ENCODE data around the gene PTOV1.

Gene PTOV1

DNA sequence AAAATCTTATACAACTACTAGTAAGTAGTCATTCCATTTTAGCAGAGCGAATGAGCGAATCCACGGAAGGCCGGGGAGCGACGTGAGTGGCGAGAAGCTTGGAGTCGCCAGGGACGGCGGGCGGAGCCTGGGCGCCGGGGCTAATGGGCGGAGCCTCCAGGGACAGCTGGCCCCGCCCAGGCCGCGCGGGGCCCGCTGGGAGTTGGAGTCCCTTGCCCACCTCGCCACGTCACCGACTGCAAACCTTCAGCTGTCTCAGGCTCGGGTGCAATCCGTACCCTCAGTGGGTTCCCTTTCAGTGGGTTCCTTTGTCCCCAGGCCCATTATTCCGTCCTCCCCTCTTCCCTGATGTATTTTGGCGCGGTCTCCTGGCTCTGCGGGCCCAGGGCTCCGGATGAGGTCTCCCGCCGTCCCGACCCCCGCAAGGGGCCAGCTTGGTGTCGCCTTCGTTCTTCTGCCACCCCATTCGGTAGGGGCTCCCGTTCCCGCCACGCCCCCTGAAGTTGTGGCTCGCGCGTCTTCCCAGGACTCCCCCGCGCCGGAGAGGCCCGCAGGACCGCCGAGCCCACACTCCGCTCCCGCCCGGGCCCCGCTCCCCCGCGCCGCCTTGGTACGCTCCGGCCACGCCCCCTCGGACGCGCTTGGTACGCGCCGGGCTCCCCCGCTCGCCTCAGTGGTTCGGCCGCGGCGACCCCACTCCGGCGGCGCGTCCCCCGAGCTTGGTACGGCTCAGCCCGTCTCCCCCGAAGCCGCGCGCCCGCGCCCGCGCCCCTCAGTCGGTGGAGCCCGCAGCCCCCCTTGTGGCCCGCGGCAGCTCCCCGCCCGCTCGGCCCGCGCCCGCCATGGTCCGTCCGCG is at the start of gene PTOV1:
Gene PTOV1, plus strand, starts transcription at position 673 of the 856 bp plus-strand sequence.
- peak; percentile 74 for DNase-seq

DNA sequence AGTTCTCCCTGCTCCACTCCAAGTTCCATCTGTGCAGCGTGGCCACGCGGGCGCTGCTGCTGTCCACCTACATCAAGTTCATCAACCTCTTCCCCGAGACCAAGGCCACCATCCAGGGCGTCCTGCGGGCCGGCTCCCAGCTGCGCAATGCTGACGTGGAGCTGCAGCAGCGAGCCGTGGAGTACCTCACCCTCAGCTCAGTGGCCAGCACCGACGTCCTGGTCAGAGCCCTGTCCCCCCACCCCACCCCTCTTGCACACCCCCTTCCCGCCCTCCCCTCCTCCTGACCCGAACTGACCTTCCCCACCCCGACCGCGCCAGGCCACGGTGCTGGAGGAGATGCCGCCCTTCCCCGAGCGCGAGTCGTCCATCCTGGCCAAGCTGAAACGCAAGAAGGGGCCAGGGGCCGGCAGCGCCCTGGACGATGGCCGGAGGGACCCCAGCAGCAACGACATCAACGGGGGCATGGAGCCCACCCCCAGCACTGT is 49.5 kb upstream of the PTOV1 start:
- no peak for DNase-seq

DNA sequence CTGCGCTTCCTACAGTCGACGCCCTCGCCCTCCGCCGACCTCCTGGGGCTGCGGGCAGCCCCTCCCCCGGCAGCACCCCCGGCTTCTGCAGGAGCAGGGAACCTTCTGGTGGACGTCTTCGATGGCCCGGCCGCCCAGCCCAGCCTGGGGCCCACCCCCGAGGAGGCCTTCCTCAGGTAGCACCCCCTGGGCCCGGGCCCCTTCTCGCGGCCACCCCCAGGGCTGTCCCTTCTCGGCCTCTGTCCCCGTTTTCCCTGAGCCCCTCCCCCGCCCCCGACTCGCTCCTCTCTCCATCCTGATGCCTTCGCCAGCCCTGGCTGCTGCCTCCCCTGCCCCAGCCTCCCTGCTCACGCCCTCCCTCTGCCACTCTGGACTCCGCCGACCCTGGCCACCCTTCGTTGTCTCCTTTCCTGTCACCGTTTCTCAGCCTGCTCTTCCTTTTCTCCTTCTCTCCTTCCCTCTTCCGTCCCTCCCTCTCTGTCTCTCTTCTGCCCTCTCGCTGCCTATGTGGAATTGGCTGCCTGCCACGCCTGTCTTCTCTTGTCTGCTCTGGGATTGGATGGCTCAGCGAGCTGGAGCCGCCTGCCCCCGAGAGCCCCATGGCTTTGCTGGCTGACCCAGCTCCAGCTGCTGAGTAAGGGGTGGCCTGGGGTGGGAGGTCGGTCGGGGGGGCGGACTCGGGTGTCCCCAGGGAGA is 48.8 kb upstream of the PTOV1 start:
- no peak for DNase-seq

DNA sequence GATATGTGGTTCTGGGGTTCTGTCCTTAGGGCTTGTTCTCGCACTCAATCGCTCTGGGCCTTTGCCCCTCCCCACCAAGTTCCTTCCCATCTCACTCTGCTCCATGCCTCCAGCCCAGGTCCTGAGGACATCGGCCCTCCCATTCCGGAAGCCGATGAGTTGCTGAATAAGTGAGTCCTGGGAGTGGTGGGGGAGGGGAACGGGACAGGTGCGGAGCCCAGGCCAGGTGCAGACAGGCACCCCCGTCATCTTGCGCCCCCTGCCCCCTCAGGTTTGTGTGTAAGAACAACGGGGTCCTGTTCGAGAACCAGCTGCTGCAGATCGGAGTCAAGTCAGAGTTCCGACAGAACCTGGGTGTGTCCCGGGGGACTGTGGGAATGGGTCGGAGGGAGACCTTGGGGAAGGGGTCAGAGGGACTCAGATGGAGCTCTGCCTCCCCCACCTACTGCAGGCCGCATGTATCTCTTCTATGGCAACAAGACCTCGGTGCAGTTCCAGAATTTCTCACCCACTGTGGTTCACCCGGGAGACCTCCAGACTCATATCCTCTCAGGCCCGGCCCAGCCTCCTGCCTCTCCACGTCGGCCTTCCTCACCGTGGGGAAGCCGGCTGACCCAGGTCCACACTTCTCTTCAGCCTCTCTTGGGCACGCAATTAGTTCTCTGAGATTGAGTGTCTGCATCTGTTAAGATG is 48.0 kb upstream of the PTOV1 start:
- DNase-seq: no peak

DNA sequence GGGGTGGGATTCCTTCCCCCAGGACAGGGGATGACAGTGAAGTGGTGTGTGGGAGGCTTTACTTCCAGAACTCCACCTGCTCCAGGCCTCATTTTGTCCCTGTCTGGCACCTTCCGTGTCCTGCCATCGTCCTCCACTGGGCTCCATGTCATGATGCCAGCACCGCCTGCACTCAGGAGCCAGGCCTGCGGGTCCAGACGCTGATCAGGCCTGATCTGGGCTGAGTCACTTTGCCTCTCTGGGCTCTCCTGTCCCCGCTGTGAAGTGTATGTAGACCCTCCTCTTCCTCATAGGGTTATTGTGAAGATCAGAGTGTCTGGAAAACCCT is 47.5 kb upstream of the PTOV1 start:
- DNase-seq: no peak

DNA sequence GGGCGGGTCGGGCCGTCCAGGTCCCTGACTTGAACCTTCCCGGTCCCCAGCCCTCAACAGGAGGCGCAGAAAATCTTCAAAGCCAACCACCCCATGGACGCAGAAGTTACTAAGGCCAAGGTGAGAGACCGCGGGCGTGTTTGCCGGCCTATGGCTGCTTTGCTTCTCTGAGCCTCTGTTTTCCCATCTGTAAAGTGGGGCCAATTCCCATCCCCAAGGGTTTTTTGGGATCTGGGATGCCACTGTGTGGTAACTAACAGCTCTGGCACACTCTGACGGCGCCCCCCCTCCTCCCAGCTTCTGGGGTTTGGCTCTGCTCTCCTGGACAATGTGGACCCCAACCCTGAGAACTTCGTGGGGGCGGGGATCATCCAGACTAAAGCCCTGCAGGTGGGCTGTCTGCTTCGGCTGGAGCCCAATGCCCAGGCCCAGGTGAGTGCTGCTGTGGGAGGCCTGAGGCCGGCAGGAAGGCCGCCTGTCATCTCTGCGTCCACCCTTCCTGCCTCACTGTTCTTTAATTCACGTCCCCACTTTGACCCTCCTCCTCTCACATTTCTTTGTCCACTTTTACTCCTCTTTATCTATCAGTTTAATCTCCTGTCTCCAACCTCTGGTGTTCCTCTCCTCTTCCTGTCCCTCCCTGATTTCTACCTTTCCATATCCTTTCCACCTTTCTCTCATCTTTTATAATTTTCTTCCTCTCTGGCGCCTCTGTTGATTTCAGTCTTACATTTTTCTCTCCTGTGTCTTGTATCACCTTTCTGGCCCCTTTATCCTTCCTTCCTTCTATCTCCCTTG is 44.9 kb upstream of the PTOV1 start:
- DNase-seq: no peak

DNA sequence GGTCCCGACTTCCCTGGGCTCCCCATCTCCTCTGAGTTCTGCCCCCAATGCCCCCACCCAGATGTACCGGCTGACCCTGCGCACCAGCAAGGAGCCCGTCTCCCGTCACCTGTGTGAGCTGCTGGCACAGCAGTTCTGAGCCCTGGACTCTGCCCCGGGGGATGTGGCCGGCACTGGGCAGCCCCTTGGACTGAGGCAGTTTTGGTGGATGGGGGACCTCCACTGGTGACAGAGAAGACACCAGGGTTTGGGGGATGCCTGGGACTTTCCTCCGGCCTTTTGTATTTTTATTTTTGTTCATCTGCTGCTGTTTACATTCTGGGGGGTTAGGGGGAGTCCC is 44.4 kb upstream of the PTOV1 start:
- DNase-seq: no peak

DNA sequence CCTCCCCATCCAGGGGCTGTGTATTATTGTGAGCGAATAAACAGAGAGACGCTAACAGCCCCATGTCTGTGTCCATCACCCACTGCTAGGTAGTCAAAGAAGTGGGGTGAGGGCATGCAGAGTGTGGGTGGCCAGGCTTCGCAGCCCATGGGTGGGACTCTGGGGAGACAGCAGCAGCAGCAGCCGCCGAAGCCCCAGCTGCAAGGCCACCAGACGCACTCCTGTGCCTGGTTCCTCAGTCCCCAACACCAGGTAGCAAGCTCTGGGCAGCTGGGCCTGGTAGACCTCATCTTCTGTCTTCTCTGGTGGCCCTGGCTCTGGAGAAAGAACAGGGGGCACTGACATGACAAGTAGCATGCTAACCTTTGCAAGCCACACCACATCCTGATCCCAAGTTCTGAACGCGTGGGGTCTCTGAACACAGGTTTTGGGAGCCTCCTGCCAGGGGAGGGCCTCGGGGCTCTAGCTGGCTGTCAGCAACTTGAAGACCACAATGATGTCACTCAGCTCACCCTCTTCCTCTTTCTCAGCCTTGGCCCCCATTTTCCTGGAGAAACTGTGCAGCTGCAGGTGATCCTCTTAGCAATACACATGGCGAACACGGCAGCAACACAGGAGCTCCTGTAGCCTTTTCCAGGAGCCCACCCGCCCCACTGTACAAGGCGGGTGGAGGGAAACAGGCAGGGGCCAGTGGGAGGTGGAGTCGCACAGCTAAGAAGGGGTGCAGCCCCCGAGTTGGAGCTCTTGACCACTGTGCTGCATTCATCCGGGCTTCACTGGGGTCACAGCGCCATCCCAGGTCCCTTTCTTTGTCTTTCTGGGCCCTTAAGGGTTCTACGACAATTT is 43.7 kb upstream of the PTOV1 start:
- DNase-seq: peak; percentile 75

DNA sequence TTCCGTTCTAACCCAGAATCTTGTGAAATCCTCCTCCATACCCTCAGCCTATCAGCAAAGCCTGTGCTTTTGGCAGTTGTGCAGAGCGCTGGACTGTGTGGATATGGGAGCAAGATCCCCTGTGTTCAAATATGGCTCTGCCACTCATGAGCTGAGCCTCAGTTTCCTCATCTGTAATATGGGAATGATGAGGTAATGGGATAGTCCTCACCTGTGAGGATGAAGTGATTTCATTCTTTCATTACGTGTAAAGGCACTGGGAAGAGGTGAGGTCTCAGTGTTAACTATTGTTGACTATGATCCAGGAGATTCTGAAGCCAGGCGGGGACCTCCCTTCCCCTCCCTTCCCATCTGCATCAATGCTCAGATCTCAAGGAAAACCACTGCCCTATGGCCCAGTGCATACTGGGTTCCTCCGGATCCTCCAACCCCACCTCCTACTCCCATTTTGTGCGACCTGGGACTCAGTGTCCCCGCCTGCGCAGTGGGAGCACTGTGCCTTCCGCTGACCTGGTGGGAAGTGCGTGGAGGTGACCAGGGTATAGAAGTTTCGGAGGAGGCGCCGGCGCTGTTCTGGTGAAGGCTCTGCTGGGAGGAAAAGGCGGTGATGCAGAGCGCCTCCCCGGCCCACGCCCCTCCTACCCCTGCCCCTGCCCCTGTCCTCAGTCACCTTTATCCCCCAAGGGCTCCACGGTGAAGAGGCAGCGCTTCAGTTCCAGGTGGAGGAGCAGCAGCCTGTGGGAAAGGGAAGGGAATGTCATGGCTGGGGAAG is 42.9 kb upstream of the PTOV1 start:
- peak; percentile 51 for DNase-seq

DNA sequence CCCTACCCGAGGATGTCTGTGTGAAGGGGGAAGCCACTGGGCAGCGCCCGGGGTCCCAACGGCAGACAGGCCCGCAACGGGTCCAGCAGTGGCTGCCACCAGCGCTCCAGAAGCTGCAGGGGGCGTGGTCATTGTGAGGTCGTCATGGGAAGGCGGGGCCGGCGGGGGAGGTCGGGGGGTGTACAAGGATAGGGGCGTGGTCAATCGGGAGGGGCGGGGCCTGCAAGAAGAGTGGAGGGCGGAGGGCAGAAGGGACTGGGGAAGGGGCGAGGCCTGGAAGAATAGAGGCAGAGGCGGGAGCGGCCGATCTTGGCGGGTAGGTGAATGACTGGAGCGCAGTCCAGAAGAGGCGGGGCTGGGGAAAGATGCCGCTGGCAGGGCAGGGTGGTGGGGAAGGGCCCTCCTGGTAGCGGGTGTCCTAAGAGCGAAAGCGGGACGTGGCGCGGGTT is 42.2 kb upstream of the PTOV1 start:
- DNase-seq: no peak

DNA sequence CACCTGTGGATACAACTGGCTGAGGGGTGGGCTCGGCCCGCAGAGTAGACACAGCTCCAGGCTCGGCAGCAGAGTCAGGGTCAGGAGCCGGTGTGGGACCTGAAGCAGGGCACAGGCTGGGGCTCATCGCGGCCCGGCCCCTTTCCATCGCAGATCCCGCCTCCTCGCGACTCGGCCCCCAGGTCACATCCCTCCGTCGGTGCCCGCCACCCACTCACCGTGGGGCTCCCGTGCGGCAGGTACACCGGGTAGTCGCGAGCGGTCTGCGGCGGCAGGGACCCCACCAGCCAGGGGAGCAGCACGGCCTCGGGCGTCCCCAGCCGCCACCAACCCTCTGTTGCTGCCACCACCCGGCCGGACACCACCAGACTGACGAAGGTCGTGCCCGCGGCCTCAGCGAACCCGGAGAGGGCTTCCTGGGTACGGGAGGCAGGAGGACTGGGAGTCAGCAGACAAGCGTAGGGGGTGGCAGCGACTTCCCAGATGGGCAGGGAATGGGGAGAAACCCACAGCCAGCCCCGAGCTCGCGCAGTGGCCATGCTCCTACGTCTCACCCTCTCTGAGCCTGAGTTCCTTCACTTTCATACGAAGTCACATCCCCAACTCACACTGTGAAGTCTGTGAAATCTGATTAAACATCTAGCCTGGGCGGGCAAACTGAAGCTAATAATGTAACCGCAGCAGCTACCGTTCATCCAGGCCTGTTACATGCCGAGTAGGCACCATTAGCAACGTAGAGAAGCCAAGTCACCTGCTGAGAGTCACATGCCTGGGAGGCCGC is 41.6 kb upstream of the PTOV1 start:
- DNase-seq: no peak

DNA sequence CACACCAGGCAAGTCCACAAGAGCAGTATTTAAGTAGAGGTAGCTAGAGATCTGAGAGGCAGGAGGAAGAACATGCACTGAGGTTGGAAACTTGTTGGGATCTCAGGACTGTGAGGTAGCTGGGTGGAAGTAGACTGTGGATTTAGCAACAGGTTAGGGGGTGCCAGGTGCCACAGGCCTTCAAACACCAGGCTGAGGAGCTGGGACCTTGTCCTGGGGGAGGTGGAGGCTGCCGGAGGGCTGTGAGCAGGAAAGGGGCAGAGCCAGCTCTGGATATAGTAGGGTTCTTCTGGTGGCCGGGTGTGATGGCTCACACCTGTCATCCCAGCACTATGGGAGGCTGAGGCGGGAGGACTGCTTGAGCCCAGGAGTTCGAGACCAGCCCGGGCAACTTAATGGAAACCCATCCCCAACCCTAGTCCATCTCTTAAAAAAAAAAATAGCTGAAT is 41.0 kb upstream of the PTOV1 start:
- DNase-seq: no peak

DNA sequence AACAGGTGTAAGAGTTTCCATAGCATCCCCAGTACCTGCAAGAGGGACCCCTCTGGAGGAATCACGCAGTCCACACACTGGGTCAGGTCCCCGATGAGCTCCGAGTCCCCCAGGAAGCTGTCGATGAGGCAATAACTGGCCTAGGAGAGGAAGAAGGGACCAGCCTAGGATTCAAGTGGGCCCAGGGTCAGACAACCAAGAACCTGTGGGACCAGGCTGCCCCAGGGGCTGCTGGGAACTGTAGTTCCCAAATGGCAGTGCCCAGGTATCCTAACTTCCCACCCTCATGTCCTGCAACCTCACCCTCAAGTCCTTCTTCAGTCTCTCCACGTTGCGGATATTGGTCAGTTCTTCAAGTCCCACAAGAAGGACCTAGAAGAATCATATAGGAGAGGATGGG is 39.6 kb upstream of the PTOV1 start:
- DNase-seq: no peak

DNA sequence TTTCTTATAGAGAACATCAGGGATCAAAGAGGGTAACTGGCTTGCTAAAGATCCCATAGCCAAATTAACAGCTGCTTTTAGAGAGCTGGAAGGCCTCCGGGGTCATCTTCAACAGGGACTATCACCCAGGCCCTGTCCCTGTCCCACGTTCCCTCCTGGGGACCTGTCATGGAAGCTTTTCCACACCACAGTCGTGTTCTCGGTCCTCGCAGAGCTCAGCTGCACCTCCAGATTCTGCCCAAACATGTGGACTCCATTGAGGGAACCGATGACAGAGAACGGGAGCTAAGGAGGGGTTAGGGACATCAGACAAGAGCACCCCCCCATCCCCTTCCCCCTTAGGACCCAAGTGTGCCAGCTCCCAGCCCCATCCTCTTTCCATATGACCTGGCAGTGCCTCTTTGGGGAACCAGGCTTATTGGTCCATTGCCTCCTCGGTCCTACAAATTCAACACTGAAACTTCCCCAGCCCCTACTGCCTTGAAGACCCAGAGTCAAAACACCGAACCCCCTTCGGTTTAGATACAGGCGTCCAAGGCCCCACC is 38.4 kb upstream of the PTOV1 start:
- no peak for DNase-seq

DNA sequence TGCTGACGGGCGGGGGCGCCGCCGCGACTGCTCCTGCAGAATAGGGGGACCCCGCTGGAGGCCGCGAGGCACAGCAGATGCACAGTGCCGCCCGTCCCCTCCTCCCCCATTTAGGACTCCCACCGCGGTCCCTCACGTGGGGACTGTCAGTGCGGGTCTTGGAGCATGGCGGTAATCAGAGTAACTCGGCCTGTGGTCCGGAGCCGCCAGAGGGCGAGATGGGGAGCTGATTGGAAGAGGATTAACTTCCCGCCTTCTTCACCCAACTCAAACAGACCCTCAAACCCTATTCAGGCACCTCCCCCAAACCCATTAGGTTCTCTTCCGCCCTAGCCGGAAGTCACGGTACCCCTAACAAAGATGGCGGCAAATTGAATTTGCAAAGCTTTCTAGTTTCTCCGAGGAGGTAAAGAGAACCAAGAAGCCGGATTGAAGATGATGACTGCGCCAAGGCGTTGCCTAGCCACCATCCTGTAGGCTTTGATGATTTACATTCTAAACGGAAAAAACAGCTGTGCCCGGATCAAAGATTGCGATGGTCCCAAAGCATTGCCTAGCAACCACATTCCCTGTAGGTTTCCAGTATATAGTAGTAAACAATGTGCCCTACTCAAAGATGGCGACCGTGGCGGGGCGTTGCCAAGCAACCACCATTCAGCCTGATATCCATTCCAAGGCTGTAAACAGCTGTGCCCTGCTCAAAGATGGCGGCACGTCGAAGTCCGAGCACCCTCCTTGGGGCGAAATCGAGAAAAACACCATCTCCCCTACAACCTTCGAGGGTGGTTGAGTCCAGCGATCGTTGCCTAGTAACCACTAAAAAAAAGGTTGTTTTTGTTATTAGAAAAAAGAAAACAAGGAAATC is 37.7 kb upstream of the PTOV1 start, which contains the start of gene FUZ:
Gene FUZ, minus strand, starts transcription at position 296 of the 865 bp plus-strand sequence. Its CDS starts 186 bp downstream, at position 110.
- DNase-seq: peak; percentile 91

DNA sequence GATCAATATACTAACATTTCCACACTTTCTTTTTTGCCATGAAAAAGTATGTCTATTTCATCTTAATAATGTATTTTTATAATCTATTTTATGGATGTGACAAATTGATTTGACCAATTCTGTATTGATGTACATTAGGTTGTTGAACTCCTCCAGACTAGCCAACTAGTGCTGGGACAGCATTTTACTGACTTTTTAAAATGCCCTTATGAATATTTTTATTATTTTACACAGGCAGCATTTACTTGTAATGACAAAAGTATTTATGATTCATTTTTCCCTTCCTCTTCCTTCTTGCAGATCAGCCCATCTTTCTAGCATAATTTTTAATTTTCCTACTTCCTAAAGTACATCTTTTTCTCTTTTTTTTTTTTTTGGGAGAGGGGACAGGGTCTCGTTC is 36.9 kb upstream of the PTOV1 start:
- no peak for DNase-seq

DNA sequence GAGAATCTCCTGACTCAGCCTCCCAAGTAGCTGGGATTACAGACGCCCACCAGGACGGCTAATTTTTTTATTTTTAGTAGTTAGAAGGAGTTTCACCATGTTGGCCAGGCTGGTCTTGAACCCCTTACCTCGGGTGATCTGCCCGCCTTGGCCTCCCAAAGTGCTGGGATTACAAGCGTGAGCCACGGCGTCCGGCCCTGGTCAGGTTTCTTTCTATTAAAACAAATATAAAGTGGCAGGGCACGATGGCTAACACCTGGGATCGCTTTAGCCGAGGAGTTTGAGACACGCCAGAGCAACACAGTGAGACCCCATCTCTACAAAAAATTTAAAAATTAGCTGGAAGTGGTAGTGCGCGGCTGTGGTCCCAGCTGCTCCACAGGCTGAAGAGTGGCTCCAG is 34.4 kb upstream of the PTOV1 start:
- no peak for DNase-seq

DNA sequence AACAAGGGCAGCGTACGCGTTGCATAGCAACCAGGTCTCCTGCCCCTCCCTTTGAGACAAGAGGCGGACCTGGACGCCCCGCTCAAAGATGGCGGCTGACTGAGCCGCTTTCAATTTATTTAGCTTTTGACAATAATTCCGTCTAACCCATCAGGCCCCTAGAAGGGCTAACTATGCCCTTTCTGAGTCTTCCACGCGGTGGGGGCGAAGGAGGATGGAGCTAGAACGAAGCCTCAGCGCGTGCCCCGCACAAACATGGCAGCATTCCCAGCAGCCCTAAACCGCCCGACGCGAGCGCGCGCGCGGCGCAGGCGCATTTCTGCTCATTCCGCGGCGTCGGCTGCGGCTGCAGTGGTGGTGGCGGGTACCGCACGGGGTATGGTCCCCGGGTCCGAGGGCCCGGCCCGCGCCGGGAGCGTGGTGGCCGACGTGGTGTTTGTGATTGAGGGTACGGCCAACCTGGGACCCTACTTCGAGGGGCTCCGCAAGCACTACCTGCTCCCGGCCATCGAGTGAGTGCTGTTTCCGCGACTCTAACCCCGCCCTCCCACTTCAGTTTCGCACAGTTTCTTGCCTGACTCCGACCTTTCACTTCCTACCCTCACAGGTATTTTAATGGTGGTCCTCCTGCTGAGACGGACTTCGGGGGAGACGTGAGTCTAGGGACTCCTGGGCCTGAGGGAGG is 32.9 kb upstream of the PTOV1 start, which contains the start of gene MED25:
Gene MED25, plus strand, starts transcription at position 326 of the 685 bp plus-strand sequence. Its CDS starts 53 bp downstream, at position 379.
- peak; percentile 51 for DNase-seq
